Erythroblast (primary cell): ENCODE results near the gene WDR1.

Experiments used
- DNase-seq, 2 experiments: peaks; one replicate each; lab custom pipeline; 2025; lab: John Stamatoyannopoulos, UW
- GATA1 ChIP-seq: IDR thresholded peaks from 2 replicates; pipeline ENCODE4 v1.6.1; 2011; ENCODE audit warnings: low read depth, mild to moderate bottlenecking, control low read depth, low read length, moderate library complexity
- POLR2A ChIP-seq: IDR thresholded peaks from 2 replicates; pipeline ENCODE4 v1.6.1; 2011; ENCODE audit warnings: mild to moderate bottlenecking, low read length

WDR1 gene

GRCh38 chr4:10040049-10040892, 76.3 kb downstream of the WDR1 start:
- DNase-seq, result no peak
- TF ChIP-seq POLR2A, result no peak

GRCh38 chr4:10036807-10037342, 79.7 kb downstream of the WDR1 start:
- no peak for TF ChIP-seq POLR2A
- no peak for TF ChIP-seq GATA1

GRCh38 chr4:10035130-10035529, 81.5 kb downstream of the WDR1 start:
- no peak for DNase-seq
- no peak for TF ChIP-seq GATA1
- TF ChIP-seq POLR2A, result no peak

More at GRCh38 chr4:10036807-10037342, 79.7 kb downstream of the WDR1 start:
- no peak for DNase-seq

- no peak for DNase-seq
- TF ChIP-seq POLR2A (no peak), GATA1 (no peak)
These were observed 81.9 kb downstream of the WDR1 start for GRCh38 chr4:10034612-10035104.

- DNase-seq, result no peak
- TF ChIP-seq POLR2A, result no peak
- TF ChIP-seq GATA1, result no peak
These were observed 82.5 kb downstream of the WDR1 start for GRCh38 chr4:10034136-10034535.

- TF ChIP-seq POLR2A (no peak), GATA1 (no peak)
- DNase-seq, result no peak
These were observed 83.3 kb downstream of the WDR1 start for GRCh38 chr4:10033191-10033881.

GRCh38 chr4:10032625-10033024, 84.0 kb downstream of the WDR1 start:
- TF ChIP-seq POLR2A, result no peak
- TF ChIP-seq GATA1, result no peak
- peak in 1 of 2 experiments; percentile 14 for DNase-seq

- no peak for DNase-seq
- TF ChIP-seq POLR2A, result no peak
- no peak for TF ChIP-seq GATA1
These were observed 84.7 kb downstream of the WDR1 start for GRCh38 chr4:10031668-10032590.

GRCh38 chr4:10030972-10031667, 85.5 kb downstream of the WDR1 start:
- DNase-seq, result no peak
- TF ChIP-seq GATA1, result no peak

- DNase-seq, result no peak
- TF ChIP-seq POLR2A (no peak), GATA1 (no peak)
These were observed 87.2 kb downstream of the WDR1 start for GRCh38 chr4:10029403-10029802.

- TF ChIP-seq POLR2A, result no peak
- no peak for TF ChIP-seq GATA1
- DNase-seq, result no peak
These were observed 87.7 kb downstream of the WDR1 start for GRCh38 chr4:10028910-10029309.

- no peak for DNase-seq
- no peak for TF ChIP-seq POLR2A
- no peak for TF ChIP-seq GATA1
These were observed 90.1 kb downstream of the WDR1 start for GRCh38 chr4:10026485-10026884.

GRCh38 chr4:10025230-10025806, 91.3 kb downstream of the WDR1 start:
- no peak for TF ChIP-seq GATA1
- no peak for TF ChIP-seq POLR2A
- DNase-seq, result no peak
